T-helper 9 cell (primary cell): ENCODE data around the gene FGF11.
A peak's percentile ranks its signal among the peaks of the same experiment; 100 is the strongest.
"Not testable (repeated sequence)": the region's sequence is repeated elsewhere in the genome, so short reads cannot be mapped to it uniquely, and the experiment has no call there.

ENCODE experiments used
- DNase-seq: peaks from one replicate; pipeline ENCODE4 v3.0.0-alpha.2; 2020

FGF11 gene

DNA sequence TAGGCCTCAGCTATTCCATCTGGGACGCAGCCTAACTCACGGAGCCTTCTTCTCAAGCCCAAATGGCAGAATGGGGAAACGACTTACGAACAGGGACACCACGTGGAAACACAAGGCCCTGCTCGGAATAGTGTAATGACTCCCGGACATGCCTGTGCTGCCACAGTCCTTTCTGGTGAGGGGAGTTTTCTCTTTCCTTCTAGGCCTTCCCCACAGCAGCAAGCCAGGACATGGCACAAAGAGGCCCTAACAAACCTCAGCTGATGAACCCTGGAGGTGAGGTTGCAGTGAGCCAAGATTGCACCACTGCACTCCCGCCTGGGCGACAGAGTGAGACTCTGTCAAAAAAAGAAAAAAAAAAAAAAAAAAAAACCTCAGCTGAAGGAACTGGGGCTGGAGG, 24.8 kb downstream of the FGF11 start:
- no peak for DNase-seq

DNA sequence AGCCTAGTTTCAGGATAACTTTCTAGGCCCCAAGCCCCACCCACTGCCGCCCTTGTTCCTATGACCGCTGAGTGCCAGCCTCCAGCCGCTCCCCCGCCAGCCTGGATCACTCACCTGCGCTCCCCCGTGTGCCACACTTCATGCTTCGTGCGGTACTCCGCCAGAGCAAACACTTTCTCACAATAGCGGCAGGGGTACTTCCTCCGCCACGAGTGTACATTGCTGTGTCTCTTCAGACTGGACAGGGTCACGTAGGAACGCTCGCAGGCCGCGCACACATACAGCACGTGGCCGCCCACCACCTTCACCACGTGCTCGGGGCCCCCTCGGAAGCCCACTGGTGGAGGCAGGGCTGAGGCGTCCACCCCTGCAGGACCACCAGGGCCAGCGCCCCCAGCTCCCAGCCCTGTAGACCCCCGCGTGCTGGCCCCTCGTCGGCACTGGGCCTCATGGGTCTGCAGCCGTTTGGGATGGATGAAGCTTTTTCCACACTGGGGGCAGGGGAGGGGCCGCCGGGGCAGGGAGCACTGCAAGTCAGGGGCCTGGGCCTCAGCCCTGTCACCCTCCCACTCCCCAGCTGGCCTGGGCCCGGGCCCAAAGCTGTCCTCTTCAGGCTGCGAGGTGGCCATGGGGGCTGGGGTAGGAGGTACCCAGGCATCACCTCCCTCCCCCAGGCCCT, 26.4 kb downstream of the FGF11 start:
- no peak for DNase-seq

DNA sequence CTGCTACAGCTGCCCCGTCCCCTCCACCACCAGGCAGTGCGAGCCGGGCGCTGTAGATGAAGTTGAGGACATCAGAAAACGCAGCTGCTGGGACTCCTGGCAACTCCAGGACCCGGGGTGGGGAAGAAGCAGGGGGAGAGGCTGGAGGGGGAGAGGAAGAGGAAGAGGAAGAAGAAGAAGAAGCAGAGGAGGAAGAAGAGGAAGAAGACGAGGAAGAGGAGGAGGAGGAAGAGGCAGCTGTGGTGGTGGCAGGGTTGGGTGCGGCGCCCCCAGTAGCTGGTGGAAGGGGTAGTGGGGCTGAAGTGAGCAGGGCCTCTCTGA, 27.0 kb downstream of the FGF11 start:
- DNase-seq = no peak

DNA sequence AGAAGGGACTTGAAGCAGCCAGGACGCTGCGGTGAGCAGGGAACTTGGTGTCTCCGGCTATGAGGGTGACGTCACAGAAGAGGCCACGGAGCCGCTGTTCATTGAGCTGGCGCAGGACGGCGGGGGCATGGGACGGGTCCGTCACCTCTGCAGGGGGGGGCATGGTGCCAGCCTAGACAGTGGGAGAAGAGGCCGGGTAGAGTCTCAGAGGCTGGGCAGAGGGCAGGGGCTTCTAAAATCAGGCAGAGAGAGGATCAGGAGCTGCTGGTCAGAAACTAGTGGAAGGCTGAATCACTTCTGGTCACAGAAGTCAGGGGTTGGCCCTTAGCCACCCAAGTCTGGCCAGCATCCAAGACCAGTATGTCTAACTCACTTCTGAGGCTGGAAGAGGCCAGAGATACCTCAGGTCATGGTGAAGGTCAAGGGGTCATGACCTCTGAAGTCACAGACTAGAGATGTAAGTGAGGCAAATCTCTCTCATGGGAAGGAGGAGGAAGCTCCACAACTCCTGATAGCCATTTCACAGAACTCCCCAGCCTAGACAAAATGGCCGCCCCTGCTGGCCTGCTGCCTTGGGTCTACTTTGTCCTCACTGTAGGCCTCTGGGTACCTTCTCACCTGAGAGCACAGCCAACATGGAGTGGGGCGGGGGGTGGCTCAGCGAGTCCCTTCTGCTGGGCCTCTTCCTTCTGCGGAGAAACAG, 27.5 kb downstream of the FGF11 start:
- no peak for DNase-seq

DNA sequence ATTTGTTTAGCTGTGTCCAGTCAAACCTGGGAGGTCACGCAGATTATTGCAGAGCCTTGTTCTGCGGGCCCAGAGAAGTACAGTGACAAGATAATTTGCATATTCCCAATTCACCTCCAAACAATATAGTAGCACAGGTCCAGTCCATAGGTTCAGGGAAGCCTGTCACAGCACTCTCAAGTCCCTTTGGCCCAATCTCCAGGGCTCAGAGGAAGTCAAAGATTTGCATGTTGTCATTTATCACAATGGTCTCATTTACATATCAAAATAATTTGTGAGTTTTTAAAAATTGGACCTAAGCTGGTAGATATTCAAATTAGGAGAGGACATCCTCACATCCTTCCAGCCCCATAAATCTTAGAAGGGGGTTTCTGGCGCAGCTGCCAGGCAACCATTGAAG, 28.2 kb downstream of the FGF11 start:
- no peak for DNase-seq

DNA sequence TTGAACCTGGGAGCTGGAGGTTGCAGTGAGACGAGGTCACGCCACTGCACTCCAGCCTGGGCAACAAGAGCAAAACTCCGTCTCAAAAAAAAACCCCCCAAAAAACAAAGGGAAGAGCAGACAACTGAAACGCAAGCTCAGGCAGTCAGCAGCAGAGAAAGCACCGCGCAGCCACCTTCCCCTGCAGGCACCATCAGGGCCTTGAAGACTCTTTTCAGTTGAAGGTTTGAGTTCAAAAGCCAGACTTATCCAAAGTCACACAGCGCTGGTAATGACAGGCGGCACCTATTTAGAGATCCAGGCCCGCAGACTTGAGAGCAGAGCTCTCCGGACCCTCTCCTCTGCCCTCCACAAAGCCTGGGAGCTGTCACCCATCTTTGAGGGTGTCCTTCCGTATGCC, 29.0 kb downstream of the FGF11 start:
- no peak for DNase-seq

DNA sequence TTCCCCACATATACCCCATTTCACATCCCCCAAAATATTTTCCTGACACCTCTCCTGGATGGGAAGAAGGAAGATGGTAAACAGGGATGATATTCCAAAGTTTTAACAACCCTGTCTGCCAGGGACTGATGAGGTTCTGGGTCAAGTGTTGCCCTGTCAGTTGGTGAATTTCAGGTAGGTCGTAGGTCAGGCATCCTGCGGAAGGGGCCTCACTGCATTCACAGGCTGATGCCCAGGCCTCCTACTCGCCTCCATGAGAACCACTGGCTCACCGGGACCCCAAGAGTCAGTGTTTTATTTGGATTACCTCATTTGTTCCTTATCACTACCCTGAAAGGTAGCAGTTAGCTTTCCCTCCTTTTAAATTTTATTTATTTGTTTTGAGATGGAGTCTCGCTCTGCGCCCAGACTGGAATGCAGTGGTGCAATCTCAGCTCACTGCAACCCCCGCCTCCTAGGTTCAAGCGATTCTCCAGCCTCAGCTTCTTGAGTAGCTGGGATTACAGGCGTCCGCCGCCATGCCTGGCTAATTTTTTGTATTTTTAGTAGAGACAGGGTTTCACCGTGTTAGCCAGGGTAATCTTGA, 29.6 kb downstream of the FGF11 start:
- no peak for DNase-seq

DNA sequence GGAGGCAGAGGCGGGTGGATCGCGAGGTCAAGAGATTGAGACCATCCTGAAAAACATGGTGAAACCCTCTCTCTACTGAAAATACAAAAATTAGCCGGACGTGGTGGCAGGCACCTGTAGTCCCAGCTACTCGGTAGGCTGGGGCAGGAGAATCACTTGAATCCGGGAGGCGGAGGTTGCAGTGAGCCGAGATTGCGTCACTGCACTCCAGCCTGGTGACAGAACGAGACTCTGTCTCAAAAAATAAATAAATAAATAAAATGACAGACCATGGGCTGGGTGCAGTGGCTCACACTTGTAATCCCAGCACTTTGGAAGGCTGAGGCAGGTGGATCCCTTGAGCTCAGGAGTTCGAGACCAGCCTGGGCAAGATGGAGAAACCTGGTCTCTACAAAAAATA, 30.5 kb downstream of the FGF11 start:
- DNase-seq = not testable (repeated sequence)

DNA sequence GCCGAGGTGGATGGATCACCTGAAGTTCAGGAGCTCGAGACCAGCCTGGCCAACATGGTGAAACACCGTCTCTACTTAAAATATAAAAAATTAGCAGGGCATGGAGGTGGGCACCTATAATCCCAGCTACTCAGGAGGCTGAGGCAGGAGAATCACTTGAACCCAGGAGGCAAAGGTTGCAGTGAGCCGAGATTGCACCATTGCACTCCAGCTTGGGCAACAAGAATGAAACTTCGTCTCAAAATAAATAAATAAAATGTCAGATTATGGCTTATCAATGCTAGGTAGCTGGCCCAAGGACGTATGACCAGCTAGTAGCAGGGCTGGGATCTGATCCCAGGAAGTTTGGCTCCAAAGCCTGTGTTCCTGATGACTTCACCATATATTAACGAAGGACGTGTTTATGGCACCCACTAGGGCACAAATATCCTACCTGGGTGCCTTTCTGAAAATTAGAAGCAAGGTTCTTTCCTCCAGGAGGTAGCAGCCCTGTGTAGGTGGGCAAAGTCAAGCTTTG, 31.2 kb downstream of the FGF11 start:
- not testable (repeated sequence) for DNase-seq

DNA sequence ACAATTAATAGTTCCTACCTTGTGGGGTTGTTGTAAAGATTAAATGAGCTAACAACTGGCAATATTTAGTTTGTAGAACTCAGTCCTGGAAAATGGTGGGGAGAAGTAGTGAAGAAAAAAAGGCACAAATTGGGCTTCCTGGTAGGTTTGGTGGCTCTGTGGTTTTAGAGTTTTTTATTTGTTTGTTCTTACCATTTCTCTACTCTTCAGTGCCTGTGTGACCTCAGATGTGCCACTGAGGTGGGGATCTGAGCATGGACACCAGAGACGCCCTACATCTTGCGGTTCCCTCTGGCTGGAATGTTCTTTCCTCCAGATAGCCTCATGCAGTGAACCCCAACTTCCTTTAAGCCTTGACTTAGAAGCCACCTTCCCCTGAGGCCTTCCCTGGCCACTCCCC, 32.4 kb downstream of the FGF11 start:
- no peak for DNase-seq

DNA sequence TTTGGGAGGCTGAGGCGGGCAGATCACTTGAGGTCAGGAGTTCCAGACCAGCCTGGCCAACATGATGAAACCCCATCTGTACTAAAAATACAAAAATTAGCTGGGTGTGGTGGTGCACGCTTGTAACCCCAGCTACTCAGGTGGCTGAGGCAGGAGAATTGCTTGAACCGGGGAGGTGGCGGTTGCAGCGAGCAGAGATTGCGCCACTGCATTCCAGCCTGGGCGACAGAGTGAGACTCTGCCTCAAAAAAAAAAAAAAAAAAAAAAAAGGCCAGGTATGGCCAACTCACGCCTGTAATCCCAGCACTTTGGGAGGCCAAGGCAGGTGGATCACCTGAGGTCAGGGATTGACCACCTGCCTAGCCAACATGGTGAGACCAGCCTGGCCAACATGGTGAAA, 35.5 kb downstream of the FGF11 start:
- not testable (repeated sequence) for DNase-seq

DNA sequence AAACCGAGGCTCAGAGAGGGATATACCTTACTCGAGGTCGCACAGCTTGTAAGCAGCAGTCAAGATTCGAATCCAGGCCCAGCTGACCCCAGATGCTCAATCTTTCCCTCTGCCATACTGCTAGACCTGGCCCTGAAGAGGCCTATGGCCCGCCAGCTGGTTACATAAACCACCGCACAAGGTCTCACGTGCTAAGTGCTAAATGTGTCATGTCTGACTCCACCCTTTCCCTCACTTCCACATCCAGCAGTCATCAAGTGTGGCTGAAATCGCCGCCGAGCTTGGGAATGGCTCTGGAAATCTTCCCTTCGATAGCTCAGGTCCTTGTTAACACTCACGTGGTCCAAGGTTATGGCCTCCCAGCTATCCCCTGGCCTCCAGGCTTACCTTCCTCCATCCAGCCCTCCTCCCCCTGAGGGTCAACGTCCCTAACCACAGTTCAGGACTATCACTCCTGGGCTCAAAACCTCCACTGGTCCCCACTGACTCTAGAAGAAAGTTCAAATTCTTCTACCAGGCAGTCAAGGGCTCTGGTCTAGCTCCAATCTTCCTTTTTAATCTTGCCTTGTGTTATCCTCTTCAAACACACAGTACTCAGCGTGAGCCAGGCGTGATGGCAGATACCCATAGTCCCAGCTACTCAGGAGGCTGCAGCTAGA, 36.6 kb downstream of the FGF11 start:
- no peak for DNase-seq

DNA sequence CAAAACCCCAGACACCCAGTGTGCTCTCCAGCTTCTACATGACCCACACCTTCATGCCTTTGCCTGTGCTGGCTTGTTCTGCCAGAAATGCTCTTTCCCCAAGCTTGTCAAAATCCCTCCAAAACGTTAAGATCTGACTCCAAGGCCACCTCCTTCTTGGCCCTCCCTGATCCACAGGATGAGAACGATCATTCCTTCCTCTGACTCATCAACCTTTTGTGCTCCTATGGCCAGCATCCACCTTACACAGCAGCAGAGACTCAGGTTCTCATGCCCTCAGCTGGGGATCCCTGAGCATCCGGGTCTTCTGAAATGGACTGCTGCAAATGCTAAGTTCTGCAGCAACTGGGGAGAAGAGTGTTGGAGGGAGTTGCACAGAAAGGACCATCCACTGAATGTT, 37.2 kb downstream of the FGF11 start:
- DNase-seq = no peak

DNA sequence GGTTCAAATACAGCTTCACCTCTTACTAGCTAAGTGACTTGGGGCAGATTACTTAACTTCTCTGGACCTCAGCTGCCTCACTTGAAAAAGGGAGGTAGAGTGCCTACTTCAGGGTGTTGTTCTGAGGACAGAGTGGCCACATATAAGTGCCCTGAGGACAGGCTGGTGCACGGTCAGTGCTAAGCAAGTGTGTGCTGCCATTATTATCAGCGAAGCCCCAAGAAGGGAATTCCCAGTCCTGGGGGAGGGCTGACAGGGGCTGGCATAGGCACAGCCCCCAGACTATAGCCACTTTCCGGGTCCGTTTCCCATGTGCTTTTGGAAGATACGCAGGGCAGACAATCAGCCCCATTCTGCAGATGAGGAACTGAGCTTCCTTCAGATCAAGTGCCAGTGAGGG, 37.6 kb downstream of the FGF11 start:
- DNase-seq = no peak

DNA sequence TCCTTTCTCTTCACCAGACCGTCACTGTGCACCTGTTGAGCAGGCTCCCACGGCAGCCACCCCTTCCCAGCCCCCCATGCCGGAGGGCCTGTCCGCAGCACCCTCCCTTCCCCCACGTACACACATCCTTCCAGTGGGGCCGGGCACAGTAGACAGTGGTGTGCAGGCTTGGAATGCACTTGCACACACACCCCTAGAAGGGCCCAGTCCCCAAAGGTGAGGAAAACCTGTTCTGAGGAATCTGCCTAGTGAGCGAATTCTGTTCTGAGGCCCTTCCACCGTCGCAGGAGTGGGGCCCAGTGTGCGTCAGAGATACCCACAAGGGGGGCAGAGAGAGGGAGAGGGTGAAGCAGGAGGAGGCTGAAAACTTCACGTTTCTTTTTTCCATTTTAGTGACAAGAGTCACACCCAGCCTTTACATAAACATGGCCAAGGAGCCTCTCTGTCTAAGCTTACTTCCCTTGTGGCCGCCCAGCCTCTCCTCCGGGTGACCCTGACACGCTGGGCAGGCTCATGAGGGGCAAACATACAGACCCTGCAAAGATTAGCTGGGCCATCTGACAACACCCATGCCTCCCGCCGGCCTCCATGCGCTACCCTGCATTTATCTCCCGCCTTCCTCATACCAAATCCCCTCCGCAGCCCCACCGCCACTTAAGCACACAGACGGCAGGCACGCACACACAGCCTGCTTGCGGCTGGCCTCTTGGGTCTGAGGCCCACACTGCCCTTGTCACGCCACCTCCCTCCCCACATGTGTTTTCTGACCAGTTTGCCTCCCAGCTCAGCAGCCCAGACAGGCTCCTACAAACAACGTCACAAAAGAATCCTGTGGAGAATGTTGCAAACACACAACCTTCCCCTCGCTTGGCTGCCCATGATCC, 38.3 kb downstream of the FGF11 start:
- DNase-seq = no peak

DNA sequence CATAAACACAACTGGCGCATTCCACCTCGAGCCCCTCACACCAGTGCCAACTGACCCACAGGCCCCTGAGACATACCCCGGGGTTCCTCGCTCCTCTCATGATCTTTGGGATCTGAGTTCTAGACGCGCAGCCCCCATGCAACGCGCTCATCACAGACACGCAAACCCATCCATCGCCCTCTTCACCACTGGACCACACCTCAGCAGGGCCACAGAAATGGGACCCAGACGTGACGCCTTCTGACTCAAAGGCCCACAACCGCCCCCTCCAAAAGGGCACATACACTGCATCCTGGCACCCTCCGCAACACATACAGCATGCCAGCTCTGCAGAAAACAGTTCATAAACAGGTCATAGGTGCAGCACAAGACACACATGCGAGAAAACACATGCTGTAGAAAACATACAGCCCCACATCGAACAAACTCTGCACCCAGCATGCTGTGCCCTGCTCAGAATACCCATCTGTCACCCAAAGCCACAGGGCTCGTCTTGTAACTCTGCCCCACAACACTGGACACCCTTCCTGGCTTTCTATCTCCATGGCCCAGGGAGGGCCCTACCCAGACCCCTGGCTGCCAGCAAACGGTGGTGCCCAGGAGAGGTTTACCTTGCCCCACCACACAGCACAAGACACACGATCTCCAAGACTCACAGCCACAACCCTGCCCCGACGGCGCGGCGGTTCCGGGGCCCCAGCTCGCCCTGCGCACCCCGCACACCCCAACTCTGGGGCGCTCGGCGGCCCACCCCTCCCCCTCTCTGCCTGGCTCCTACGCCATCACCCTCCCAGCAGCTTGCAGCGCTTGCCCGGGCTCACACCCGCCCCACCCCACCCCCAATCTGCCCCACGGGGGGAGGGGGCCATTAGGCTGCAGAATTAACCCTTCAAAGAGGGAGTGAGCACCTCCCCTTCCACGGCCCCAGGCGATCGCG, 39.2 kb downstream of the FGF11 start:
- DNase-seq = peak; percentile 71

DNA sequence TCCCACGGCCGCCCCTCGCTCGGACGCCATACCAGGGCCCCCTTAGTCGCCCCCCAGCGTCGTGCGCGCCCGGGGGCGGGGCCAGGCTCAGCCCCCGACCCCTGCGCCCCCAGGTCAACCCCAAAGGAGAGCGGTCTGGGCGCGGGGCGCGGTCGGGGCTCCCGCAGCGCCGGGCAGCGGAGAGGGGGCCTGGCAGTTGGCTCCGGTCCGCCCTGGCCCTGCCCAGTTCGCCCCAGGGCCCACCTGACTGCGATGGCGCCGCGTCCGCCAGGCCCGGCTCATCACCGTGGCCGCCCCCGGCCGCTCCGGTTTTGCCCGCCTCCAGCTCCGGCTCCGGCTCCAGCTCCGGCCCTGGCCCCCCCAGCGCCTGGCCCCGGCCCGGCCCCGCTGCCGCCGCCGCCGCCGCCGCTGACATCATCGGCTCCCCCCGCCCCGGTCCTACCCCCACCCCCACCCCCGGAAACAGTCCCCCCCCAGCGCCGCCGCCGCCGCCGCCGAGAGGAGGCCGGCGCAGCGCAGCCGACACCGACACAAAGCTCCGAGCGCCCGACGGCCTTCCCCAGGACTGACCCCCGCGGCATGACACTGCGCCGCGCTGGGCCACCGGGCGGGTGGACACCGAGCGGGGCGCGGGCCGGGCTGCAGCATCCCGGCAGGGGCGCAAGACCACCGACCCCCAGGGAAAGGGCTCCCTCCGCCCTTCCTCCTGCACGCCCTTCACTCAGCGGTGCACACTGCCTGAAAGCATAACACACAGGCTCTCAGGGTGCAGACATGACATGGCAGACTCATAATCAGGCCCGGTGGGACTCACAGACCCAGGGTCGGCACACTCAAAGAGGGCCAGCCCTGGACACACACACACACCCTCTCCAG, 40.1 kb downstream of the FGF11 start, which contains the start of gene ZBTB4:
ZBTB4 (minus strand) TSS at position 419 of the 876 bp plus-strand sequence. CDS start 12,830 bp downstream, outside the sequence.
- DNase-seq = peak; percentile 71

DNA sequence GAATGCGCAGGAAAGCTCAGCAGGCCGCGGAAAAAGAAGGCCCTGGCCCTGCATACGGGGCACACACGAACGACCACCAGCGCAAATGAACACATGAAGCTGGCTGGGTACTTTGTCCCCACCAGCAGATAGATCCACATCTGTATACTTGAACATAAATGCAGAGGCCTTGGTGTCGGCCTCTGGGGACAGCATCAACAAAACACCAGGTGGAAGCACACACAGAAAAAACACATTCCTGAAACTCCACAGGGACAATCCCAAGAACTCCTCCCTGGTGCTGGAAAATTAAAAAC, 40.7 kb downstream of the FGF11 start:
- no peak for DNase-seq

DNA sequence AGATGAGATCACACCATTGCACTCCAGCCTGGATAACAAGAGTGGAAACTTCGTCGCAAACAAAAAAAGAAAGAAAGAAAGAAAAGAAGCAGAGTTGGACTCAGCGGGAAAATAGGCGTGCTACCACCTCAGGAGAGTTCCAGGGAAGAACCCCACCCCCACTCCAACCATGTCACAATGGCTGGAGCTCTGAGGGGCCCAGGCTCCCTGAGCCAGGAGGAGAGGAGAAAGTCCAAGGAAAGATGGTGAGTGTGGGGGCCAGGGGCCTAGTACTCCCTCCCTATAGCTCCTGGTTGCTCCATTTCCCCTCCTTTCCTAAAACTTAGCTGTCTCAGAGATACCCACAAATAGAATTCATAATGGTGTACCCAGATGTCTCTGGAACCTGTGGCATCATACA, 42.0 kb downstream of the FGF11 start, which contains the start of gene SLC35G6:
SLC35G6 (plus strand) TSS at position 172 of the 400 bp plus-strand sequence; CDS start at position 243, 71 bp downstream.
- DNase-seq = not testable (repeated sequence)
